CD4-positive, alpha-beta T cell (primary cell): ENCODE measurements around the gene MAPK1IP1L. TPM values are rescaled to one million over a fixed set of nuclear protein-coding genes. Genes with fewer than 3 reads are reported as not detected.

Experiments used
- ATAC-seq: fragments of 200-7000 bp; cut with Tn5 transposase; one replicate; pipeline ENCODE4 v1.10.0; 2022; ENCODE audit warnings: mild to moderate bottlenecking; ENCODE audit not compliant: poor library complexity
- CTCF ChIA-PET: fragments of 350-600 bp; sonication (Branson Sonifier 250); formaldehyde crosslinking; loops from one replicate; lab custom pipeline; 2021; ENCODE audit warnings: antibody characterized with exemption, inconsistent platforms; lab: Charles Lee
- POLR2A ChIA-PET: fragments of 350-600 bp; sonication (Branson Sonifier 250); formaldehyde crosslinking; loops from one replicate; lab custom pipeline; 2021; ENCODE audit warnings: antibody characterized with exemption, inconsistent platforms; lab: Charles Lee
- DNase-seq, 14 experiments: peaks; one replicate each; pipeline ENCODE4 v3.0.0-alpha.2; 2013 to 2020; ENCODE audit warnings: mixed read lengths in 2 of 14
- H3K27ac ChIP-seq, 2 donors: one replicate each; pipeline versions ENCODE4 v1.5.1 to v1.7.0; 2013; ENCODE audit warnings: low read length in 2 of 2, low read depth in 1 of 2, mild to moderate bottlenecking in 1 of 2
- H3K27me3 ChIP-seq, 2 experiments: 1 replicate in 1 of 2; 2 replicates in 1 of 2; pipeline versions ENCODE4 v1.6.1 to v1.7.0; 2013; ENCODE audit warnings: low read length in 2 of 2, control low read depth in 1 of 2, mild to moderate bottlenecking in 1 of 2, moderate library complexity in 1 of 2; ENCODE audit not compliant: insufficient read depth in 2 of 2, control insufficient read depth in 1 of 2
- H3K36me3 ChIP-seq: one replicate; pipeline ENCODE4 v1.6.1; 2013; ENCODE audit warnings: low read length, control low read depth; ENCODE audit not compliant: insufficient read depth
- H3K4me1 ChIP-seq: one replicate; pipeline ENCODE4 v1.6.1; 2013; ENCODE audit warnings: low read length, control low read depth; ENCODE audit not compliant: insufficient read depth
- H3K4me3 ChIP-seq: one replicate; pipeline ENCODE4 v1.5.1; 2013; ENCODE audit warnings: mild to moderate bottlenecking, low read length, moderate library complexity
- H3K9me3 ChIP-seq, 2 experiments: 1 replicate in 1 of 2; 2 replicates in 1 of 2; pipeline versions ENCODE4 v1.6.1 to v1.7.0; 2013; ENCODE audit warnings: low read length in 2 of 2, mild to moderate bottlenecking in 2 of 2, control low read depth in 1 of 2, moderate library complexity in 1 of 2; ENCODE audit not compliant: control insufficient read depth in 1 of 2, insufficient read depth in 1 of 2
- H3K27ac Mint-ChIP-seq: one replicate; pipeline ENCODE4 v1.8.0; 2020; ENCODE audit warnings: mixed read lengths
- H3K27me3 Mint-ChIP-seq: one replicate; pipeline ENCODE4 v1.8.0; 2021; ENCODE audit warnings: mixed read lengths
- H3K36me3 Mint-ChIP-seq: one replicate; pipeline ENCODE4 v1.8.0; 2021; ENCODE audit warnings: low read depth, mixed read lengths
- H3K4me1 Mint-ChIP-seq: one replicate; pipeline ENCODE4 v1.8.0; 2021; ENCODE audit warnings: low read depth, mixed read lengths
- H3K4me3 Mint-ChIP-seq: one replicate; pipeline ENCODE4 v1.8.0; 2020; ENCODE audit warnings: mild to moderate bottlenecking, mixed read lengths
- H3K9me3 Mint-ChIP-seq: one replicate; pipeline ENCODE4 v1.8.0; 2020; ENCODE audit warnings: mixed read lengths
- CTCF ChIP-seq: fragments of 200-600 bp; IDR thresholded peaks from one replicate; pipeline ENCODE4 v1.8.0; 2022; ENCODE audit warnings: antibody characterized with exemption, mild to moderate bottlenecking
- intact Hi-C, 2 experiments: fragments of 100-400 bp; cut with DNase I in 1 of 2; cut with micrococcal nuclease in 1 of 2; formaldehyde crosslinking; loops; one replicate each; pipeline versions ENCODE4 v1.15.1 to v1.9.0; 2023 to 2025; cut with DNase I, micrococcal nuclease
- total RNA-seq, 174 experiments: library from RNA in 2 of 174; stranded (reverse) in 2 of 174; gene quantifications; one replicate each; pipeline ENCODE4 v1.2.3 and lab custom pipeline; 2021 to 2026

The MAPK1IP1L gene
- total RNA-seq, 2 experiments from 2014 or later = 198 to 207 TPM

- CTCF ChIA-PET = interaction anchor here (0.9 to 2.1 kb wide), 5 partner anchors 9 to 62 kb away, joined by 3 to 6 read pairs (median 3); partner anchors contain the start of gene MAPK1IP1L
- Histone ChIP-seq H3K27me3 (no peaks in the 10 kb centered on the region), H3K27ac (peak overlapping the region in 1 of 2 donors; percentile 68), H3K36me3 (no peaks in the 10 kb centered on the region), H3K4me3 (no peak overlapping the region), H3K9me3 (no peaks in the 10 kb centered on the region), H3K4me1 (peaks cover 45% of the 10 kb centered on the region)
- ATAC-seq (no peak), DNase-seq (no peak)
- POLR2A ChIA-PET = interaction anchor here (0.6 to 1.3 kb wide), 3 partner anchors 31 to 59 kb away, joined by 3 to 5 read pairs (median 3); partner anchors contain the start of gene MAPK1IP1L
- H3K36me3 Mint-ChIP-seq = no peaks in the 10 kb centered on the region
- no peak for TF ChIP-seq CTCF
- no peaks in the 10 kb centered on the region for H3K9me3 Mint-ChIP-seq
- peaks cover 40% of the 10 kb centered on the region for H3K4me1 Mint-ChIP-seq
- H3K27ac Mint-ChIP-seq = peak overlapping the region; percentile 22
- H3K4me3 Mint-ChIP-seq = no peak overlapping the region
- H3K27me3 Mint-ChIP-seq = no peaks in the 10 kb centered on the region
- intact Hi-C loops = no loop called here
Observed at GRCh38 chr14:55098561-55098898, 47.1 kb downstream of the MAPK1IP1L start.

- Histone ChIP-seq H3K27ac (no peak overlapping the region), H3K27me3 (no peaks in the 10 kb centered on the region), H3K36me3 (no peaks in the 10 kb centered on the region), H3K9me3 (no peaks in the 10 kb centered on the region), H3K4me3 (no peak overlapping the region), H3K4me1 (peaks cover 57% of the 10 kb centered on the region)
- DNase-seq (no peak), ATAC-seq (no peak)
- TF ChIP-seq CTCF = no peak
- intact Hi-C loops = no loop called here
- no peak overlapping the region for H3K4me3 Mint-ChIP-seq
- POLR2A ChIA-PET = interaction anchor here (0.6 kb wide), 1 partner anchor 10 kb away, joined by 3 read pairs; no protein-coding TSS in a partner anchor
- H3K27me3 Mint-ChIP-seq = no peaks in the 10 kb centered on the region
- H3K27ac Mint-ChIP-seq = no peak overlapping the region
- CTCF ChIA-PET = interaction anchor here (0.9 to 1.0 kb wide), 2 partner anchors 8 to 61 kb away, joined by 3 to 4 read pairs; no protein-coding TSS in a partner anchor
- peaks cover 51% of the 10 kb centered on the region for H3K4me1 Mint-ChIP-seq
- peaks cover 3% of the 10 kb centered on the region for H3K9me3 Mint-ChIP-seq
- H3K36me3 Mint-ChIP-seq = no peaks in the 10 kb centered on the region
Observed at GRCh38 chr14:55099756-55100155, 48.3 kb downstream of the MAPK1IP1L start.

- ATAC-seq = no peak
- Mint-ChIP-seq H3K36me3 (no peaks in the 10 kb centered on the region), H3K4me3 (no peak overlapping the region), H3K9me3 (peaks cover 5% of the 10 kb centered on the region), H3K4me1 (peaks cover 54% of the 10 kb centered on the region), H3K27me3 (no peaks in the 10 kb centered on the region), H3K27ac (peak overlapping the region; percentile 94)
- no peaks in the 10 kb centered on the region for H3K27me3 ChIP-seq
- H3K36me3 ChIP-seq = no peaks in the 10 kb centered on the region
- H3K4me1 ChIP-seq = peaks cover 67% of the 10 kb centered on the region
- intact Hi-C loops = no loop called here
- POLR2A ChIA-PET = interaction anchor here (1.5 kb wide), 1 partner anchor 23 kb away, joined by 7 read pairs; no protein-coding TSS in a partner anchor
- CTCF ChIA-PET = interaction anchor here (1.4 to 2.4 kb wide), 3 partner anchors 12 to 50 kb away, joined by 4 to 14 read pairs (median 8); partner anchors contain the start of gene MAPK1IP1L
- TF ChIP-seq CTCF = no peak
- H3K4me3 ChIP-seq = no peak overlapping the region
- peak overlapping the region in 1 of 2 donors; percentile 83 for H3K27ac ChIP-seq
- no peak for DNase-seq
- no peaks in the 10 kb centered on the region for H3K9me3 ChIP-seq
Observed at GRCh38 chr14:55101698-55102097, 50.3 kb downstream of the MAPK1IP1L start.
